ENCODE results near the gene MTHFD1L.

- TF ChIP-seq EZH2 (IDR thresholded peaks at IDR 0.05), result no peak
- no peak for TF ChIP-seq POLR2AphosphoS5 (IDR thresholded peaks at IDR 0.05; ENCODE audit: borderline replicate concordance, low read depth, low read length)
- no peak for TF ChIP-seq FOXP2 (optimal IDR thresholded peaks at IDR 0.05; ENCODE audit: control extremely low read depth, extremely low read length, insufficient read depth)
These were observed 224.5 kb downstream of the MTHFD1L start for GRCh38 chr6:151089978-151090377.
